ENCODE measurements around the gene NAV3.

GRCh38 chr12:78088391-78088832, 257.7 kb downstream of the NAV3 start:
- TF ChIP-seq CTCF (IDR thresholded peaks at IDR 0.05) (no peak), POLR2A (IDR thresholded peaks at IDR 0.05) (no peak)
